ENCODE data around the gene PPP2R3C. TPM values are rescaled to one million over a fixed set of nuclear protein-coding genes. Genes with fewer than 3 reads are reported as not detected.
A peak's percentile ranks its signal among the peaks of the same experiment; 100 is the strongest.

PPP2R3C gene
- total and polyA plus RNA-seq, 2 of the 13 experiments (the other 11 are each of a cell fraction or from before 2014, with no cell fraction given), result 63.4 to 102 TPM

DNA sequence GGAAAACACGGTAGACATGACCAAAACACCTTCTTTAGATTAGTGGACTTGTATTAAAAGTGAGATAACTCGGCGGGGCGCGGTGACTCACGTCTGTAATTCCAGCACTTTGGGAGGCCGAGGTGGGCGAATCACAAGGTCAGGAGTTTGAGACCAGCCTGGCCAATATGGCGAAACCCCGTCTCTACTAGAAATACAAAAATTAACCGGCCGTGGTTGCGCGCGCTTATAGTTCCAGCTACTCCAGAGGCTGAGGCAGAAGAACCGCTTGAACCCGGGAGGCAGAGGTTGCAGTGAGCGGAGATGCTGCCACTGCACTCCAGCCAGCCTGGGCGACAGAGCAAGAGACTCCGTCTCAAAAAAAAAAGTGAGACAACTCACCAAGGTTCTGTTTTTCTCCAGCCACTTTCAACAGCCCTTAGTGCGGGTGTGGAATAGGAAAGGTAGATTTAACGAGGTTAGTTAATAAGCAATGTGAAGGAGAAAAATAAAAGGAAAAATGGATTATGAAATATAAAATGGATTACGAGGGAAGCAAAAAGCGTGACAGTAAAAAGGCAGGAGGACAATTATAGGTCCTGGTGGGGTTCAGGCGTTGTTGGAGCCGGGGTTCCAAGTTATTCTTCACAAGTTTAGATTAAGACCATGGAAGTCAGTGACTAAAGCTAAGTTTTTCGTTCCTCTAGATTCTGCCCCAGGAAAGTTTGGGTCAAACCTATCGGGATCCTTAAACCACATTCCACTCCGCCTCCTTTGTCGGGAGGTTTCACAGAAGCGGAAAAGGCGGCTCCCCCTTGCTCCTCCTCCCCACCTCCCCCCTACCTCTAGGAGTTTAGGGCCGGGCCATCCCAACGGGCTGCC, 534 bp downstream of the PPP2R3C start (continued):
- TF ChIP-seq DPF2 (CRISPR knock-in tag; IDR thresholded peaks at IDR 0.05; ENCODE audit: borderline replicate concordance, low read depth) (no peak), KDM2A (CRISPR knock-in tag; IDR thresholded peaks at IDR 0.05; ENCODE audit: borderline replicate concordance, low read depth) (no peak), ATF2 (CRISPR knock-in tag; IDR thresholded peaks at IDR 0.05) (no peak; the same call in 1 of the 2 replicates), ZNF761 (CRISPR knock-in tag; conservative IDR thresholded peaks at IDR 0.05) (no peak), ZNF10 (CRISPR knock-in tag; IDR thresholded peaks at IDR 0.05; ENCODE audit: borderline replicate concordance, low read depth) (no peak), CCAR2 (optimal IDR thresholded peaks at IDR 0.05; ENCODE audit: low read depth, low read length) (peak; percentile 67), MTF1 (CRISPR knock-in tag; IDR thresholded peaks at IDR 0.05) (no peak; the same call in 1 of the 2 replicates), ZNF3 (CRISPR knock-in tag; IDR thresholded peaks at IDR 0.05) (no peak), PPARG (CRISPR knock-in tag; conservative IDR thresholded peaks at IDR 0.05) (no peak), ZNF569 (CRISPR knock-in tag; IDR thresholded peaks at IDR 0.05; ENCODE audit: borderline replicate concordance) (no peak), ZFP90 (CRISPR knock-in tag; IDR thresholded peaks at IDR 0.05; ENCODE audit: borderline replicate concordance) (no peak; the same call in 1 of the 2 replicates), ZNF484 (CRISPR knock-in tag; IDR thresholded peaks at IDR 0.05; ENCODE audit: borderline replicate concordance, low read depth) (no peak), NCOA2 (CRISPR knock-in tag; IDR thresholded peaks at IDR 0.05) (no peak), BCL3 (CRISPR knock-in tag; IDR thresholded peaks at IDR 0.05) (no peak; the same call in 1 of the 2 replicates), JUND (CRISPR knock-in tag; IDR thresholded peaks at IDR 0.05) (no peak), TFE3 (CRISPR knock-in tag; IDR thresholded peaks at IDR 0.05) (no peak), ZMYM2 (CRISPR knock-in tag; IDR thresholded peaks at IDR 0.05) (no peak), ZNF776 (CRISPR knock-in tag; IDR thresholded peaks at IDR 0.05) (no peak), PHF8 (CRISPR knock-in tag; IDR thresholded peaks at IDR 0.05) (no peak), NFKB2 (CRISPR knock-in tag; IDR thresholded peaks at IDR 0.05; ENCODE audit: borderline replicate concordance) (no peak)
- TF ChIP-seq, protein P1, sequence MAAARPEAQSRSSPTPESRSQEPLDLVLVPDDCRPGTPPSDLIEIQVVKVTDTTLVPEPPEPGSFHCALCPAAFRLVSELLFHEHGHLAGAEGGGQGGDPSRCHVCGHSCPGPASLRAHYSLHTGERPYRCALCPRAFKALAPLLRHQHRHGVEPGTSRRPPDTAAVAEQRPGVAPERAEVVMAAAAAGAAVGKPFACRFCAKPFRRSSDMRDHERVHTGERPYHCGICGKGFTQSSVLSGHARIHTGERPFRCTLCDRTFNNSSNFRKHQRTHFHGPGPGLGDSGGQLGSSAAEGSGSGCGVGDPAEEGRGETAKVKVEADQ (CRISPR knock-in tag; IDR thresholded peaks at IDR 0.05; ENCODE audit: borderline replicate concordance), result no peak
- TF ChIP-seq, protein P2, sequence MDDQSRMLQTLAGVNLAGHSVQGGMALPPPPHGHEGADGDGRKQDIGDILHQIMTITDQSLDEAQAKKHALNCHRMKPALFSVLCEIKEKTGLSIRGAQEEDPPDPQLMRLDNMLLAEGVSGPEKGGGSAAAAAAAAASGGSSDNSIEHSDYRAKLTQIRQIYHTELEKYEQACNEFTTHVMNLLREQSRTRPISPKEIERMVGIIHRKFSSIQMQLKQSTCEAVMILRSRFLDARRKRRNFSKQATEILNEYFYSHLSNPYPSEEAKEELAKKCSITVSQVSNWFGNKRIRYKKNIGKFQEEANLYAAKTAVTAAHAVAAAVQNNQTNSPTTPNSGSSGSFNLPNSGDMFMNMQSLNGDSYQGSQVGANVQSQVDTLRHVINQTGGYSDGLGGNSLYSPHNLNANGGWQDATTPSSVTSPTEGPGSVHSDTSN (CRISPR knock-in tag; IDR thresholded peaks at IDR 0.05; ENCODE audit: borderline replicate concordance), result no peak
